ENCODE measurements around the gene PDE4B.

PDE4B gene

GRCh38 chr1:66323958-66324625 is 531.4 kb downstream of the PDE4B start:
- no peak for DNase-seq

DNA sequence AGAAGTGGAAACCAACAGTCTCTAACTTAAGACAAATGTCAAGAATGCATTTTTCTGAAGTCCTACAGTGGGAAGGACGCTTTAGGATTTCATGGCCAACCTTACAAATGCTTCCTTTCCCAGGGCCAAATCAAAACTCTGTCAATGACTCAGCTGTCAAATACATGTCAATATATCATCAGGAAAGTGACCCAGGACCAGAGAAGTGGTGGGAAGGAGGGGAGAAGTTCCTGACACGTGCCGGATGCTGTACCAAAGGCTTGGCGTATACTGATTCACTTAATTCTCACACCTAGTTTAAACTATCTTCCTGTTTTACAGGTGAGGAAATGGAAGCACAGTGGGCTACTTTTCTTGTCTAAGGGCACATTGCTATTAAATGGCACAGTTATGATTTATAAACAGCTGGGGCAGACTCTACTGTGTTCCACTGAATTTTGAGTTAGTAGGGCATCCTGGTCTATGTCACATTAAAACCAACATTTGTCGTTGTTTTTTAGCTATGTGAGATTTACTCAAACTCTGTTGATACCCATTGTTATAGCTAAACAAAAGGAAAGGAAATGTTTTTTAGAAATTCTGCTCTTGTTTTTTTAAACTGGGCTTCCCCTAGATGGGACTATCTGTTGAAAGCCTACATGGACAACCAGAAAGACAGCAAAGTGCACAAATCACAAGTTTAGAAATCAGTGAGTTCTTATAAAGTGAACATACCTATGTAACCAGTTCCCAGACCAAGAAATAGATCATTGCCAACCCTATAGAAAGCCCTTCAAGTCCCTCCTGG is 533.1 kb downstream of the PDE4B start:
- no peak for DNase-seq

DNA sequence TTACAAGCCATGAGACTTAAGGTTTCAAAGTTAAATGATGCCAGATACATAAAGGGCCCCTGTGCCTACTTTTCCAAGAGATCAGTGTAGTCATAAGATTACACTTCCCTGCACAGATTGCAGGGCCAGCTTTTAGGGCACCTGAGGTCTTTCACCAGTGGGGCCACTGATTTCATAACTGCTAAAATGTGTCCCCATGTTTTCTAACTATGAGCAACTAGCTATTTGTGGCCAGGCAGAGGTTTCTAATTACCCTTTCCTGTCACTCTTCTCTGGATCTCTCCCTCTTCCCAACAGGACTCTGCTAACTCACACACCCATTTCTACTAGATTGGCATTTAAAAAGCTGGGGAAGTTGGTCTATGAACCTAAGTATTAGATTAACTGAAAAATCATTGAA is 534.2 kb downstream of the PDE4B start:
- DNase-seq, result no peak

- DNase-seq, result no peak
Observed at GRCh38 chr1:66327588-66327987, 534.9 kb downstream of the PDE4B start.

DNA sequence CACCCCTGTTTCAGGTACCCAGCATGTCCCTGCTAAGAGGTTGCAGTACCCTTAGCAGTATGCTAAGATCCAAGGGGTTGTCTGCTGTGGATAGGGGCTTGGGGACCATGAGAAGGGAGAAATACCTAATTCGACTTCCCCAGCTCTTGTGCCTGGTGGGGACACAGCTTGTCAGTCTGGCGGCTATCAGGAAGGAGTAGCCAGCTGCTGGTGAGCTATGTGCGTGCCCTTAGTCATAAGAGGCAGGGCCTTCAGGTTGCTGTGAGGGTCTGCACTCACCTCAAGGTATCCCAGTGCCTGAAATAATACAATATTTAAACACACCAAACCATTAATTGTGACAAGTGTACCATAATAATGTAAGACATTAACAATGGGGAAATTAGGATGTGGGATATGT is 536.2 kb downstream of the PDE4B start:
- no peak for DNase-seq

DNA sequence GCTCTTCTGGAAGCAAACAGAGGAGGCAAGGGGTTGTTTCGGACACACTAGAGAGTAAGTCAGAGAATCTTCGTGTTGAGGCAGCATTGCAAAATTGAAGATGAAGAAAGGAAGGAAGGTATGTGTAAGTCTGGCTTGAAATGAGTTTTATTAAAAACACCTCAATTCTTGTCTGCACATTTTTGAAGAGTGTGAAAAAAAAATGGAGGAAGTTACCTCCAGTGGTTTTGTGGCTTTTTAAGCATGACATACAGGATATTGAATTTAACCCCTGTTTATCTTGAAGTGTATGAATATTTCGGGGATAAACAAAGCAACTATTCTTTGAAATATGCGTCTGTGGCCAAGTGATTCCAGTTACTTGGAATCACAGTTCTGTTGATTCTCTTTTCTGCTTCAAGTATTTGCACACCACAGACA is 538.0 kb downstream of the PDE4B start:
- no peak for DNase-seq

DNA sequence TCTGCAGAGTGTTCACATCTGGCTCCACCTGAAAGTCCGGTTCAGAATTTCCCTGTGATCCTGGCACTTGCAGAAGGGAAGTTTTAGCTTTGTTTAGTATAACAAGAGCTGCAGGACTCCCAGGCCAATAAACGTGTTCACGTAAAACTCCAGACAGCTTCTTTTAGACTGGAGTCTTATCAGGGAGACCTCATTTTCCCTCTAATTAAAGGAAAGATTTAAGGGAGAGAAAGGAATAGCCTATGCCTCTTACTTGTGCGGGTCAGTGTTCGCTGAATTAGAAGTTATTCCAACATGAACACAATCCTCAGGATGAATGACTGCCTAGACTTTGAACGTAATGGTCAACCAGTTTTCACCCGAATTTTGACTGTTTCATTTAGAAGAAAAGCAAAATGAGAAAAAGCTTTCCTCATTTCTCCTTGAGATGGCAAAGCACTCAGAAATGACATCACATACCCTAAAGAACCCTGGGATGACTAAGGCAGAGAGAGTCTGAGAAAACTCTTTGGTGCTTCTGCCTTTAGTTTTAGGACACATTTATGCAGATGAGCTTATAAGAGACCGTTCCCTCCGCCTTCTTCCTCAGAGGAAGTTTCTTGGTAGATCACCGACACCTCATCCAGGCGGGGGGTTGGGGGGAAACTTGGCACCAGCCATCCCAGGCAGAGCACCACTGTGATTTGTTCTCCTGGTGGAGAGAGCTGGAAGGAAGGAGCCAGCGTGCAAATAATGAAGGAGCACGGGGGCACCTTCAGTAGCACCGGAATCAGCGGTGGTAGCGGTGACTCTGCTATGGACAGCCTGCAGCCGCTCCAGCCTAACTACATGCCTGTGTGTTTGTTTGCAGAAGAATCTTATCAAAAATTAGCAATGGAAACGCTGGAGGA is 539.2 kb downstream of the PDE4B start:
- peak; percentile 73 for DNase-seq

- DNase-seq, result no peak
Observed at GRCh38 chr1:66332548-66332901, 539.8 kb downstream of the PDE4B start.

DNA sequence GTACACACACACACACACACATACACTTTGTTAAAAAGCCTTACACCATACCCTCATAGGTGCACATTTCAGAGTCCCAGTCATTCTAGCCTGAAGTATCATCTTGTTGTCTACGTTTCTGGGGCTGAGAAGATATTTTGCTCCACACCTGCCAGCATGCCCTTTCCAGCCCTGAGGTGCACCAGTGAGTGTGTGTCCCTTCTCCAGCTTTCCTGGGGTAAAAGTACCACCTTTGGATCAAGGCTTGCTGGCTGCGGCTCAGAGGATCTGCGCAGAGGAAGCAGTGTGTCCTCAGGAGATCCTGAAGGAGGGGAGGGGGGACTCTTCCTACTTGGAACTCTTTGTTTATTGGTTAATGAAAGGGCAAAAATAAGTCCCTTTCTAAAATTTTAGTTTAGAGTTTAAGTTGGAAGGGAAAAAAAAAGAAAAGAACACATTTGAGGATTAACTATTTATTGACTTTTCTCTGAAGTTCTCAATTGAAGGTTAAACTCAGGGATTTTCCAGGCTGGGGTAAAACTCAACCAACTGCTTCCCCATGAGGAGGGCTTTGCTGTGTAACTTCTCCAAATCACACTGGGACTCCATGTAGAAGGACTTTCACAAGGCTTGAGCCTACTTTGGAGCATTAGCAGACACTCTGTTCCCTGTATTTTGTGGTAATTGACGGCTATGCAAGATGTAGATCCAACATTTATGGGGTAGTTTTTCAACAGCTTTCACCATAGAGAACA is 540.9 kb downstream of the PDE4B start:
- DNase-seq, result peak; percentile 48 to 52

- no peak for DNase-seq
Observed at GRCh38 chr1:66334318-66334717, 541.6 kb downstream of the PDE4B start.

- DNase-seq, result no peak
Observed at GRCh38 chr1:66335125-66335524, 542.4 kb downstream of the PDE4B start.

- DNase-seq, result peak; percentile 77 to 81
Observed at GRCh38 chr1:66335859-66336640, 543.4 kb downstream of the PDE4B start.

GRCh38 chr1:66336641-66336990 is 543.9 kb downstream of the PDE4B start:
- peak in 1 of 2 experiments; percentile 39 for DNase-seq

DNA sequence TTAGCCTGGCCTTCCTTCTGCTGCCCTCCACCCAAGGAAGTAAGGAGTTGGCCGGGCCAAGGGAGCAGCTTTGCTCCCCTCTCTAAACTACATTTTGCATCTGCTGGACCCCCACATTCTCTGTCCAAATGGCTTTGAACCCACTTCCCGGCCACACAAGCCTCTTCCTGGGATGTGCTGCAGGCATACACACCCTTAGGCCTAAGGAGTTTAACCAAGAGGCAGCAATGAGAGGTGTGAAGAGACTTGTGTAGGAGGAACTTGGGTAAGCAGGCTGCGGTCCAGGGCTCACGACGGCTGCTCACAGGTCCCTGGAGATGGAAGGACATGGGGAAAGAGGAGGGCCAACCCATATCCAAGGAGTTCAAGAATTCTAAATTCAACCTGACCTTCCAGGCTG is 544.6 kb downstream of the PDE4B start:
- no peak for DNase-seq

- peak in 1 of 2 experiments; percentile 39 for DNase-seq
Observed at GRCh38 chr1:66339944-66340343, 547.2 kb downstream of the PDE4B start.

- DNase-seq, result no peak
Observed at GRCh38 chr1:66341446-66342089, 548.9 kb downstream of the PDE4B start.

- no peak for DNase-seq
Observed at GRCh38 chr1:66342707-66343106, 550.0 kb downstream of the PDE4B start.

DNA sequence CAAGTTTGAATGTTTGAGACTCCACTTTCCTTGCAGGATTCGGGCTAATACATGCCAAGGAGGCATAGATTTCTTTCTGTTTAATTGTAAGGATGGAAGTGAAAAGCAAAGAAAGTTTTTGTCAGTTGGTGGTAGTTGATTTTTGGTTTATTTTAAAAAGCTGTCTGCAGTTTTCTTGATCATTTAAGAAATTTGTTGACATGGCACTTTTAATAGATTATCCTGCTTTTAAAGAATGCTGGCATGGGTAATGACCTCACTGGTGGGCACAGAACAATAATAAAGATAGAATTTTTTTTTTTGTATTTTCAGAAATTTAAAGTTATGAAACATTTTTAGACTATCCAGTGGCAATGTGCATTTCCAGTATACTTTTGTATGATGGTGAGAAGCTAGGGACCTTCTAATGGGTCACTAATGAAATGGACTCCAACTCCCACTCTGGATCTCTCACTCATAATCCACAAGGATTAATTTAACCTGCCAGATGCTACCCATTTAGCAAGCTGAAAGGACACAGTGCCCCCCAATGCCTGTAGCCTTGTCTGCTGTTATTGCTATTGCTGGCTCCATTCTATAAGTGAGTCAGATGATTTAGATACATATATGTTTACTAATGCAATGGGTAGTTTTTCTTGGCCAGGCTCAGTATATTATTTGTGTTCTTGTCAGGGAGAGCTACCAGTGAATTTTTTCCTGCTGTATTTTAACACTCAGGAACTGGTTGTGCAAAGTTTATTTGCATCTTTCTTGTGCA is 551.1 kb downstream of the PDE4B start:
- DNase-seq, result no peak

DNA sequence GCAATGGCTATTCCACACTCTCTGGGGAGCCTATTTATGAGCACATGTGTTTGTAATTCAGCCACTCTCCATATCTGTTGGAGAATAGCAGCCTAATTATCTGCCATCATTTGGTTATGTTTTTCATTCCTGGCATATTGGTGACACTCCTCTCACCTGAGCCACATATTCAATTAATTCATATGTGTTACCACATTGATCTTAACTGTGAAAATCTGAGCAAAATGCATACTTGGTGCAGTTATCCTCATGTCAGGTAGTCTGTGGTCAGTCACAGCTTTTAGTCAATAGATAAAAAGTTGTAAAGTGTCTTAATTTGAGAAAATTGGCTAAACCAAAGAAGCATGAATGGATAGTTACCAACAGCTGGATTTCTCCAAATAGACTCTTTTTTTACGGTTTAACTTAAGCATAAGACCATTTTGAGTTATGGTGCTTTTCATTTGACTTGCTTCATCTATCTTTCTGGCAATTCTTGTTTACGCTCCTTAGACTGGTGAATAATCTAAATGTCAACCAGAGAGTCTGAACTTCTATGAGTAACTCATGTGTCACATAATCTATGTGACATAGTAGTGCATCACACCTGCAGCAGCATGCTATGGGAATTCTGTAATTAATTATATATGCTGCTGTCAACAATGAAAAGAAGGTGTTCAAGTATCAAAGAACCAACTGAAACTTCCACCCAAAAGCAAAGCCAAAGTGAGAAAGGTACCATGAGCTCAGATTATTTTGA is 553.5 kb downstream of the PDE4B start:
- no peak for DNase-seq

GRCh38 chr1:66346873-66347272 is 554.2 kb downstream of the PDE4B start:
- DNase-seq, result no peak
